Activated naive CD8-positive, alpha-beta T cell treated with anti-CD3 and anti-CD28 coated beads for 36 hours (primary cell): Measurements from ENCODE around the gene NT5M. TPM values are rescaled to one million over a fixed set of nuclear protein-coding genes. Genes with fewer than 3 reads are reported as not detected.
A peak's percentile ranks its signal among the peaks of the same experiment; 100 is the strongest.

Experiments
- DNase-seq: peaks from one replicate; pipeline ENCODE4 v3.0.0; 2021
- H3K27ac Mint-ChIP-seq: one replicate; pipeline ENCODE4 v1.8.0; 2022; ENCODE audit warnings: mild to moderate bottlenecking, moderate library complexity, mixed read lengths
- H3K27me3 Mint-ChIP-seq: one replicate; pipeline ENCODE4 v1.8.0; 2022; ENCODE audit warnings: mild to moderate bottlenecking, mixed read lengths
- H3K36me3 Mint-ChIP-seq: one replicate; pipeline ENCODE4 v1.8.0; 2021; ENCODE audit warnings: mild to moderate bottlenecking, mixed read lengths
- H3K4me1 Mint-ChIP-seq: one replicate; pipeline ENCODE4 v1.8.0; 2021; ENCODE audit warnings: mixed read lengths
- H3K4me3 Mint-ChIP-seq: one replicate; pipeline ENCODE4 v1.8.0; 2022; ENCODE audit warnings: mild to moderate bottlenecking, moderate library complexity, mixed read lengths
- H3K9me3 Mint-ChIP-seq: one replicate; pipeline ENCODE4 v1.8.0; 2022; ENCODE audit warnings: mixed read lengths
- total RNA-seq, 2 experiments: library from RNA; stranded (reverse); gene quantifications; one replicate each; pipeline ENCODE4 v1.2.3, GENCODE V29; 2021

The NT5M gene
- total RNA-seq, 2 experiments from 2014 or later: 6.1 to 6.5 TPM

DNA sequence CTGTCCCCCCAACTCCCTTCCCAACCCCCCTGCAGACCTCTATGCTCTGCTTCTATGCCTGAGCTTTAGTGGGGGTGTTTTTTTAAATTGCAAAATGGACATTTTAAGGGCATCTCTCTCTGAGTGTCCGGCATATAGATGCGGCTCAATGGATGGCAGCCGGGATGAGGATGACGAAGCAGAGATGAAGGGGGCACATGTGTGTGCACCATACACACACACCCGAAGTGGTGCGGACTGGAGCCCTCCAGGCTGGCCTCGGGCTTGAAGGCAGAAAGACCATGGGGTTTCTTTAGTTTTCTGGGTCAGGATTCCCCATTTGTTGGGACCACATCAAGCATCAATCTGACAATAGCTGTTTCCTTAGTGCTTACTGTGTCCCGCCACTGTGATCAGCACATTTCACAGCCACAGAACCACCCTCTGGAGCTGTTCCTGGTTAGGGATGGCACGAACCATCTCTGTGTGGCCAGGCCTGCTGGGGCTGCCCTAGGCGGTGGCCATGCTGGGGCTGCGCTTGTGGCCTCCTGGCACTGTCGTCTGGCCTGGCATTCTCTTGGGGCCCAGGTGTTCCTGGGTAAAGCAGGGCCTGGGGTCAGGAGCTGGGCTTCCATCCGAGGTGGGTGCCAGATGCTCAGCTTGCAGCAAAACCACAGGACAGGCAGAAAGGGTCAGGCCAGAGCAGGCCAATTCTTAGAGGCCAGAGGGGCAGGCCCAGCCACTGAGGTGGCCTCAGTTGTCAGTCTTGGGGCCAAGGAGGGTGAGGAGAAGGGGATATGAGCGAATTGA lies 49.9 kb downstream of the NT5M start:
- Mint-ChIP-seq H3K9me3 (no peaks in the 10 kb centered on the region), H3K36me3 (no peaks in the 10 kb centered on the region), H3K27ac (no peak overlapping the region), H3K27me3 (no peaks in the 10 kb centered on the region), H3K4me3 (no peak overlapping the region), H3K4me1 (peaks cover 7% of the 10 kb centered on the region)
- no peak for DNase-seq

DNA sequence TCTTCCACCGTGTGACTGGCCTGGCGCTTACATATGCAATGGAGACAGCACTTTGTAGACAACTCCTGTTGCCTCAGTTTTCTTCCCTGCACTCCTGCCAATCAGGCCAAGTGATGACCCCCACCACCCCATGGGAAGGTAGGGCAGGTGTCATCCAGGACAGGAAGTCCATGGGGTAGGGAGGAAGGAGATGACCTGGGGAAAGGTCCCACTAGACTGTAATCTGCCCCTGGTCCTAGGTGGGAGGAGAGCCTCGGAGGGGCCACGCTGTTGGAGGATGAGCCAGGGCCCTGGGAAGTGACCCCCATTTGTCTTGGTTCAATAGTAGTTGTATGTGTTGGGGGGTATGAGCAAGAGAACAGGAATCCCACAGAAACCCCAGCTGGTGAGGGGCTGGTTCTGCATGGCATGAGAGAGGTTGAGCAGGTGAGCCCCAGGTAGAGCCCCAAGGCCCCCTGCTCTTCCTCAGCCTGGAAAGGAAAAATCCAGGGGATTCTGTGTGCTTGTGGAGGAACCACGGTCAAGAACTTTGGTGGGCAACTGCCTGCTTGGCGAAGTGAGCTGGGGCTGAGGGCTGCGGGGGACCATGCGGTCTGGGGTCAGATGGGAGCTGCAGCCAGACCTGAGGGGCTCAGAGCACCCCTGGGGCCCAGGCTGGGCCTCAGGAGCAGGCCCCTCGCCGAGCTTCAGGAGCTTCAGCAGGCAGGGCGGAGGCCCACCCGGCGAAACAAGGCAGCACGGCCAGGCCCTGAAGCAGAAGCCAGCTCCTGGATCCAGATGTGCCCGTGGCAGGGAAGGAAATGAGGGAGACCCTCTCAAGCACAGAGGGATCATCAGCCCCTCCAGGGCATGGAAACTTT lies 50.7 kb downstream of the NT5M start:
- no peak for DNase-seq
- peaks cover 3% of the 10 kb centered on the region for H3K9me3 Mint-ChIP-seq
- peak overlapping the region; percentile 10 for H3K27ac Mint-ChIP-seq
- peaks cover 2% of the 10 kb centered on the region for H3K36me3 Mint-ChIP-seq
- H3K4me3 Mint-ChIP-seq: no peak overlapping the region
- H3K4me1 Mint-ChIP-seq: peaks cover 7% of the 10 kb centered on the region
- no peaks in the 10 kb centered on the region for H3K27me3 Mint-ChIP-seq

DNA sequence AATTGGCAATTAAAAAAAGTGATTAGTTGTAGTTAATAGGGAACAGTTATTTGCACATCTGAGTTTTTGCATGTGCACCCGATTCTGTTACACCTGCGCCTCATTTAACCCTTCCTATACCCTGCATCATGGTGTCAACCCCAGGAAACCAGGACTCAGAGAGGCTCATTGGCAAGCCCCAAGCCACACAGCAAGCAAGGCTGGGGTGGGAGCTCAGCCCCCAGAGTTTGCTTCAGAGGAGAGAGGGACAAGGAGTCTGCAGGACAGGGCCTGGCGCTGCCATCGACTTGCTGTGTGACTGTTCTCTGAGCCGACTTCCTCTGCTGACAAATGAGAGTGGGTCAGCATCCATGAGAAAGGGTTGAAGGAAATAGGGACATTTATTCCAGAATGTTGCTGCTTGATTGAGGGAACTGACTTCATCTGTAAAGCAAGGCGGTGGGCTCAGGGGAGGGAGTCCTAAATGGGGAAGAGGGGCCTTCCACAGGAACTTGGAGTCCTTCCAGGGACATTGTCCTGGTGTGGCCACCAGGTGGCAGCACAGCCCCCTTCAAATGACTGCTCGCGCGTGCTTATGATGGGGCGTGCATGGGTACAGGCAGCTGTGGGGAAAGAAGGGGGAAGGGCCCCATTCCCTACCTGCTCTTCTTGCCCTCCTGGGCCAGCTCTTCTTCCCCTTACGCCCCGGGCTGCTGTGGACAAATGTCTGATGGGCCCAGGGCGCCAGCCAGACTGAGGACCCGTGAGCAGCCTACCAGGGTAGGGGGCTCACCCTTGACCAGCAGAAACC lies 51.6 kb downstream of the NT5M start:
- DNase-seq: peak; percentile 75
- Mint-ChIP-seq H3K27ac (no peak overlapping the region), H3K36me3 (peaks cover 2% of the 10 kb centered on the region), H3K4me3 (no peak overlapping the region), H3K9me3 (peaks cover 6% of the 10 kb centered on the region), H3K27me3 (no peaks in the 10 kb centered on the region), H3K4me1 (peaks cover 7% of the 10 kb centered on the region)

DNA sequence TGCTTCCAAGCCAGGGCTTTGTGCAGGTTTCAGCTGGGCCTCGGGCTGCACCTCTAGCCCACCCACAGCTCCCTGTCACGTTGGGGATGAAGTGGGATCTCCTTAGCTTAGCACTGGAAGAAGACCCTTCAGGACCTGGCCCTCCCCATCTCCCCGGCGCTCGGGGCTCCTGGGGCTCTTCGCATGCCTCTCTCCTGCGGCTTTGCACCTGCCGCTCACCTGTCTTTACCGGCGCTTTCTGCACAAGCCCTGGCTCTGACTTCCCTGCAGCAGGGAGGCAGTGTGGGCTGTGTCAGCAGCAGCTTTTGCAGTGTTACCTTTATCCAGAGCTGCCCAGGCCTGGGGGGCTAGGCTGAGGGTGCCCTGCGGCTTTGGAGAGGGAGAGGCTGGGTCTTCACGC lies 52.3 kb downstream of the NT5M start:
- Mint-ChIP-seq H3K27me3 (no peaks in the 10 kb centered on the region), H3K27ac (no peak overlapping the region), H3K4me1 (peaks cover 7% of the 10 kb centered on the region), H3K9me3 (peaks cover 10% of the 10 kb centered on the region), H3K36me3 (peaks cover 2% of the 10 kb centered on the region), H3K4me3 (no peak overlapping the region)
- DNase-seq: no peak

DNA sequence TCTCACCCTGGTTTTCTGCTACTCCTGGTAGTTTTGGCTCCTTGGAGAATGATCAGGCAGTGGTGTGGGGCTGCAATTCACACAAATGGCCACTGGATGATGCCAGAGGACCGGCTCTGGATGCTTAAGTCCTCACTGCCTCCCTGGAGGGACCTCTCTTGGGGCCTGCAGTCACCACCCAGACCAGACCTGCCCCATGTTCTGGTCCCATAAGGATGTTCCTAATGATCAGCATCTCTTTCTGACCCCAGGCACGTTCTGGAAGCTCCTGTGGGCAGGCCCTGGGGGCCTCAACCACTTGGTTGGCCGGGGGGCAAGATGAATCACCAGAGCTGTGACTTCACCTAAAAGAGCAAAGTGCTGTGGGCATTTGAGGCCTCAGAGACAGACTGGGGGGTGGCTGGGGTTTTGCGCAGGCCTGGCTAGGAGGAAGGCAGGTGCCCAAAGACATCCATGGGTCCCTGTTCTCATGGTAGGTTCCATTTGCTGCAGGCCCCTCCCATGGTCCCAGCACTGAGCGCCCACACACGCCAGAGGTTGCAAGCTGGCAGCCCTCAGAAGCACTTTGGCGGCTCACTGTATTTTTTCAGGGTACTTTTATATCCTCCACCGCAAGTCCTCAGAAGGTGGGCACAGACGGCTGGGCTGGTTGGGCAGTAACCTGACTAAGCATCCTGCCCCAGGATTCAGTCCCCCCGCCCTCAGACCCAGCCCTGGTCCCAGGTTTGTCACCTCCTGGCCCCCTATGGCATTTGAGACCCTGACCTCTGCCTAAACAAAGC lies 53.2 kb downstream of the NT5M start:
- peaks cover 2% of the 10 kb centered on the region for H3K36me3 Mint-ChIP-seq
- no peaks in the 10 kb centered on the region for H3K27me3 Mint-ChIP-seq
- no peak overlapping the region for H3K27ac Mint-ChIP-seq

DNA sequence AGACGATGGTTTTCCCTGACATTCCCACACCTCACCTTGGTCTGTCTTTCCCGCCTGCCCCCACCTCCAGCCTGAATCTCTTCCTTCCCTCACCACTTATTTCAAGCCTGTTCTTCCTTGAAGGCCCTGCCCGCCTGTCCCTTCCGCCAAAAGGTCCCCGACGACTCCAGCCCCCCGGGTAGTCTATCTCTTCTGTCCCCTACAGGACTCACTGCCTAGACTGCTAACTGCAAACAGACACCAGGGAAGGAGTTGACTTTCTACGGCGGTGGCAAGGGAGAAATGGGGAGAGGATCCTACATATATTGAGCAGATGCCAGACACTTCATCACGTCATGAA lies 53.7 kb downstream of the NT5M start:
- H3K4me3 Mint-ChIP-seq: no peak overlapping the region
- peaks cover 12% of the 10 kb centered on the region for H3K9me3 Mint-ChIP-seq
- H3K27ac Mint-ChIP-seq: no peak overlapping the region
- no peaks in the 10 kb centered on the region for H3K27me3 Mint-ChIP-seq
- DNase-seq: no peak
- H3K4me1 Mint-ChIP-seq: peaks cover 7% of the 10 kb centered on the region
- peaks cover 2% of the 10 kb centered on the region for H3K36me3 Mint-ChIP-seq

More for the DNA sequence above, 53.2 kb downstream of the NT5M start:
- H3K4me1 Mint-ChIP-seq: peaks cover 7% of the 10 kb centered on the region
- H3K9me3 Mint-ChIP-seq: peaks cover 12% of the 10 kb centered on the region
- H3K4me3 Mint-ChIP-seq: no peak overlapping the region
- peak; percentile 68 for DNase-seq

DNA sequence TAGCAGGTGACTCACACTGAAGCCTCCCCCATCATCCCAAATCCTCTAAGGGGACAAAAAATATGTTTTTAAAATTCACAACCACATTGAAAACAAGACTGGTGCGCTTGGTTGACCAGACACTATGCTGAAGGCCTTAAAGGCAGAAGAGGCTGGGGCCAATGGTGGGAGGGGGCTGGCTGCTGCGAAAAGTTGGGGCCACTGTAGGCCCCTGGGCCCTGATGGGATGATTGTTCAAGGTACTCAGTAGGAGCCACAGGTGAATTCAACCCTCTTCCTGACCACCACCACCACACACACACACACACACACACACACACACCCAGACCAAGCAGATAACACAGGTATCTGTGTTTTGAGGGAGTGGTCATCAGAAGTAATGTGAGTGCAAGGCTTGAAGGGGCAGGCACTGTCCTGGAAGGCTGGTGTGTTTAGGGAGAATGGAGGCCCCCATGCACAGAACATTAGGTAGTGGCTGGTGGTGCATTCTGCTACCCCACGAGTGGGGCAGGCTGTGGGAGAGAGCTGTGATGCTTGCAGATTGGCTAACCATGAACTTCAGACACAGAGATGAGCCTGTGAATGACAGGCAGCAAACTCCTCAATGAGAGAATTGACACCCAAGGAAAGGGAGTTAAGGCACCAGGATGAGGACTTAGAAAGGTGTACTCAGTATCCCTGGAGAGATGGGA lies 55.0 kb downstream of the NT5M start:
- H3K4me1 Mint-ChIP-seq: peaks cover 7% of the 10 kb centered on the region
- peaks cover 12% of the 10 kb centered on the region for H3K9me3 Mint-ChIP-seq
- DNase-seq: no peak
- no peak overlapping the region for H3K4me3 Mint-ChIP-seq
- H3K27ac Mint-ChIP-seq: no peak overlapping the region
- no peaks in the 10 kb centered on the region for H3K27me3 Mint-ChIP-seq
- peaks cover 2% of the 10 kb centered on the region for H3K36me3 Mint-ChIP-seq

DNA sequence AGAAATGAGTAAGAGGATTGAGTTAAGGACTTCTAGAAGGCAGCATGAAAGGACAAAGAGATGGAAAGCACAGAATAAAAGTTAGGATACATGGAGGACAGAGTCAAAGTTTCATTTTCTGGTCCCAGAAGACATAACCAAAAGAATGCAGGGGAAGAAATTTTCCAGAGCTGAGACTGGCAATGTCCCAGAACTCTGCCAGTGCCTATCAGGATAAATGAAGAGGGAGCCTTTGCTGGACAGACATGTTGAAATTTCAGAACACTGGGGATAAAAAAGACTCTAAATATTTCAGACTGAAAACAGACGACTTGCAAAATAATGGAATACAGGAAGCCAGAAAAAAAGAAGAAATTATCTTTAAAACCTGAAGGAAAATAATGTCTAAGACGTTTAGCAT lies 55.7 kb downstream of the NT5M start:
- Mint-ChIP-seq H3K27ac (no peak overlapping the region), H3K4me3 (no peak overlapping the region), H3K27me3 (no peaks in the 10 kb centered on the region), H3K4me1 (peaks cover 7% of the 10 kb centered on the region), H3K9me3 (peaks cover 12% of the 10 kb centered on the region), H3K36me3 (peaks cover 2% of the 10 kb centered on the region)
- no peak for DNase-seq

DNA sequence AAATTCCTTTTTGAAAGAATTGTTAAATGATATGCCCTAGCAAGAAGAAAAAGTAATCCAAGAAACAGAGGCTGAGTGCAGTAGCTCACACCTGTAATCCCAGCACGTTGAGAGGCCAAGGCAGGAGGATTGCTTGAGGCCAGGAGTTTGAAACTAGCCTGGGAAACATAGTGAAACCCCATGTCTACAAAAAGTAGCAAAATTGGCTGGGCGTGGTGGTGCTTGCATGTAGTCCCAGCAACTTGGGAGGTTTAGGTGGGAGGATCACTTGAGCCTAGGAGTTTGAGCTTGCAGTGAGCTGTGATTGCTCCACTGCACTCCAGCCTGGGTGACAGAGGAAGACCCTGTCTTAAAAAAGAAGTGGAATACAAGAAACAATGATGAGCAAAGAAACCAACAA lies 56.1 kb downstream of the NT5M start:
- peaks cover 7% of the 10 kb centered on the region for H3K4me1 Mint-ChIP-seq
- no peaks in the 10 kb centered on the region for H3K27me3 Mint-ChIP-seq
- H3K36me3 Mint-ChIP-seq: peaks cover 2% of the 10 kb centered on the region
- peaks cover 12% of the 10 kb centered on the region for H3K9me3 Mint-ChIP-seq
- no peak overlapping the region for H3K27ac Mint-ChIP-seq
- no peak for DNase-seq
- H3K4me3 Mint-ChIP-seq: no peak overlapping the region

DNA sequence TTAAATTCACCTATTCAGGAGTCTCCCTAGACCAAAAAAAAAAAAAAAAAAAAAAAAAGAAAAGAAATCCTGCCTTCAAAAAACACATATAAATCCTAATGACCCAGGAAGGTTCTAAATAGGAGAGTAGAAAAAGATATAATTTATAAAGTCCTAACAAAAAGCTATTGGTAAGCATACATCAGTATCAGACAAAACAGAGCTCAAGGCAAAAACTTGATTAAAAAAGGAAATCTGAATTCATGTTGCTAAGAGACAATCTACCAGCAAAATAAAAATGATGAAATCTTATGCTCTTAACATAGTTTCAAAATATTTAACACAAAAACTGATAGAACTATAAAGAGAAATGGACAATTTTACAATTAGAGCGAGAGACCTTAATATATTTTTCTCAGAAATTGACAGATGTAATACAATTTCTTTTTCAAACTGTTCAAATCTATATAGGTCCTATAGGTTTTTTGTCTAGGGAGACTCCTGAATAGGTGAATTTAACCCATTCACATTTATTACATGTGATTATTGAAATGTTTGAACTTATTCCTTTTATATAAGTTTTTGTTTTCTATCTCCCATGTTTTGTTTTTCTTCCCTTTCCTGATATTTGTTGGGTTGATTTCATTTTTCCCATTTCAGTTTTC lies 57.0 kb downstream of the NT5M start:
- Mint-ChIP-seq H3K9me3 (peaks cover 12% of the 10 kb centered on the region), H3K36me3 (peaks cover 2% of the 10 kb centered on the region), H3K4me3 (no peak overlapping the region), H3K4me1 (peaks cover 2% of the 10 kb centered on the region), H3K27me3 (no peaks in the 10 kb centered on the region), H3K27ac (no peak overlapping the region)
- no peak for DNase-seq

DNA sequence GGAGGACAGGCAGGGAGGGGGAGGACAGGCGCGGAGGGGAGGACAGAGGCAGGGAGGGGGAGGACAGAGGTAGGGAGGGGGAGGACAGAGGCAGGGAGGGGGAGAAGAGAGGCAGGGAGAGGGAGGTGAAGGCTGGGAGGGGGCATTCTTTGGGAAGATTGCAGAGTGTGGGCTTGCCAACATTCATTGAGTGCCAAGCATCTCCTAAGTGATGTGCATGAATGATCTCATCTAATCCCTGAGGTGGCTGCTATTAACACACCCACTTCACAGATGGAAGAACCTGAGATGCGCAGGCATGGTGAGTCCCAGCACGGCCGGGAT lies 58.3 kb downstream of the NT5M start:
- H3K36me3 Mint-ChIP-seq: peaks cover 2% of the 10 kb centered on the region
- no peaks in the 10 kb centered on the region for H3K27me3 Mint-ChIP-seq
- peaks cover 12% of the 10 kb centered on the region for H3K9me3 Mint-ChIP-seq
- H3K27ac Mint-ChIP-seq: no peak overlapping the region
- H3K4me3 Mint-ChIP-seq: no peak overlapping the region
- H3K4me1 Mint-ChIP-seq: no peaks in the 10 kb centered on the region
- DNase-seq: no peak

DNA sequence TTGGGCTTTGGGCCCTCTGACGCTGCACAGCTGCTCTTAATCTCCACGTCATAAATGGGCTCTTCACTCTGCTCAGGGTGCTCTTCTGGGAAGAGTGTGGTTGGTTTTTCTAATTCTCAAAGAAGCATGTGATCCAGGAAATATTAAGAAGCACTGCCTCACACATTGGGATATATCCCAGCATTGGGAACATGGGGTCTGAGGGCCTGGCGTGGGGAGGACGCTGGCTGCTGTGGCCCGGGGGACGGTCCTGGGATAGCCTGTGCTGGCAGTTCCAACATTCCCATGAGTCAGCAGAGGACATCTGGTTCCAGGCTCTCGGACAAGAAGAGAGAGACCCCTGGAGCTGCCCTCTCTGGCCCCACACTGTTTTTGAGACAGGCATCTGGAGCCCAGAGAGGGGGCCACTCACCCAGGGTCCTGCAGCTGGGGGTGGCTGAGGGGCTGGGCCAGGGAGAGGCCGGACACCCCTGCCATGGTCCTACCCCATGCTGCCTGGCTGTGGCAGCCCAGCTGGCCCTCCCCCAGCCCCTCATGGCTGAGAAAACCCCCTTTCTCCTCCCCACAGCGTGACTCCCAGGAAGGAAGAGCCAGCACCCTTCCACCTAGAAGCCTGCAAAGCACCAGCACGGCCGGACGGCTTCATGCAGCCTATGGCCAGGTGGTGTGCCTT lies 58.8 kb downstream of the NT5M start:
- Mint-ChIP-seq H3K4me3 (no peak overlapping the region), H3K27me3 (no peaks in the 10 kb centered on the region), H3K9me3 (peaks cover 12% of the 10 kb centered on the region), H3K4me1 (no peaks in the 10 kb centered on the region), H3K27ac (no peak overlapping the region), H3K36me3 (peaks cover 2% of the 10 kb centered on the region)
- no peak for DNase-seq

DNA sequence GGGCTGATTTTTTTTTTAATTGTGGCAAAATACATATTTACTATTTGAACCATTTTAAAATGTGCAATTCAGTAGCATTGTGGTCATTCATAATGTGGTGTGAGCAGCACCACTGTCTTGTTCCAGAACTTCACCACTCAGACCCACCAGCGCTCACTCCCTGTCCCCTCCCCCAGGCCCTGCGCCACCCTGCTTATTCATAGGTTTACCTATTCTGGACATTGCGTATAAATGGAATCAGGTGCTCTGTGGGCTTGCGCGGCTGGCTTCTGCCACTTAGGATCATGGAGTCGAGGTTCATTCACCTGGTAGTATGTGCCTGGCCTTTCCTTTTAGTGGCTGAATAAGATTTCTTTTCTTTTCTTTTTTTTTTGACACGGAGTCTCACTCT lies 59.4 kb downstream of the NT5M start:
- H3K4me3 Mint-ChIP-seq: no peak overlapping the region

More for the DNA sequence above, 59.4 kb downstream of the NT5M start:
- Mint-ChIP-seq H3K27ac (no peak overlapping the region), H3K27me3 (no peaks in the 10 kb centered on the region), H3K4me1 (no peaks in the 10 kb centered on the region), H3K36me3 (peaks cover 2% of the 10 kb centered on the region), H3K9me3 (peaks cover 12% of the 10 kb centered on the region)
- DNase-seq: no peak
